Activated naive CD8-positive, alpha-beta T cell treated with anti-CD3 and anti-CD28 coated beads for 36 hours (primary cell): ENCODE measurements around the gene GRK2. TPM values are rescaled to one million over a fixed set of nuclear protein-coding genes. Genes with fewer than 3 reads are reported as not detected.
A peak's percentile ranks its signal among the peaks of the same experiment; 100 is the strongest.

Source experiments
- DNase-seq: peaks from one replicate; pipeline ENCODE4 v3.0.0; 2021
- H3K27ac Mint-ChIP-seq: one replicate; pipeline ENCODE4 v1.8.0; 2022; ENCODE audit warnings: mild to moderate bottlenecking, moderate library complexity, mixed read lengths
- H3K27me3 Mint-ChIP-seq: one replicate; pipeline ENCODE4 v1.8.0; 2022; ENCODE audit warnings: mild to moderate bottlenecking, mixed read lengths
- H3K36me3 Mint-ChIP-seq: one replicate; pipeline ENCODE4 v1.8.0; 2021; ENCODE audit warnings: mild to moderate bottlenecking, mixed read lengths
- H3K4me1 Mint-ChIP-seq: one replicate; pipeline ENCODE4 v1.8.0; 2021; ENCODE audit warnings: mixed read lengths
- H3K4me3 Mint-ChIP-seq: one replicate; pipeline ENCODE4 v1.8.0; 2022; ENCODE audit warnings: mild to moderate bottlenecking, moderate library complexity, mixed read lengths
- H3K9me3 Mint-ChIP-seq: one replicate; pipeline ENCODE4 v1.8.0; 2022; ENCODE audit warnings: mixed read lengths
- total RNA-seq, 2 experiments: library from RNA; stranded (reverse); gene quantifications; one replicate each; pipeline ENCODE4 v1.2.3, GENCODE V29; 2021

Gene GRK2
- total RNA-seq, 2 experiments from 2014 or later = 211 to 219 TPM

- Mint-ChIP-seq H3K27ac (peak overlapping the region; percentile 91), H3K9me3 (no peaks in the 10 kb centered on the region), H3K4me1 (peaks cover 44% of the 10 kb centered on the region), H3K27me3 (no peaks in the 10 kb centered on the region), H3K4me3 (peak overlapping the region; percentile 95), H3K36me3 (peaks cover 47% of the 10 kb centered on the region)
- no peak for DNase-seq
These were observed 23.6 kb downstream of the GRK2 start for GRCh38 chr11:67289651-67290479.

DNA sequence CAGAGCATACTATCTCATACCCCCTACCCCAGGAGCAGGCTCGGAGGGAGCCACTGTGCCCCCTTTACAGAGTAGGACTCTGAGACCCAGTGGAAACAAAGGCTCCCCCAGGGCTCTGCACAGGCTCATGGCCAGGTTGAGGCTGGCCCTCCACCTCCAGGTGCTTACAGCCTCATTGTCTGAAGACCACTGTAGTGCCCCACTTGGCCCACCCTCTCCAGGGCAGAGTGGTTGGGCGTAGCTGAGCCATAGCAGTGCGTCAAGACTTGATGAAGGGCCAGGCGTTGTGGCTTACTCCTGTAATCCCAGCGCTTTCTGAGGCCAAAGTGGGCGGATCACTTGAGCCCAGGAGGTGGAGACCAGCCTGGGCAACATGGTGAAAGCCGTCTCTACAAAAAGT is 24.5 kb downstream of the GRK2 start:
- no peak overlapping the region for H3K27ac Mint-ChIP-seq
- H3K9me3 Mint-ChIP-seq = peaks cover 2% of the 10 kb centered on the region
- H3K4me1 Mint-ChIP-seq = peaks cover 42% of the 10 kb centered on the region
- DNase-seq = no peak
- H3K27me3 Mint-ChIP-seq = no peaks in the 10 kb centered on the region
- peaks cover 56% of the 10 kb centered on the region for H3K36me3 Mint-ChIP-seq
- no peak overlapping the region for H3K4me3 Mint-ChIP-seq

GRCh38 chr11:67291481-67292381 is 25.5 kb downstream of the GRK2 start:
- Mint-ChIP-seq H3K27ac (no peak overlapping the region), H3K9me3 (peaks cover 9% of the 10 kb centered on the region), H3K4me1 (peaks cover 37% of the 10 kb centered on the region), H3K4me3 (no peak overlapping the region), H3K36me3 (peaks cover 65% of the 10 kb centered on the region), H3K27me3 (no peaks in the 10 kb centered on the region)
- DNase-seq = no peak

DNA sequence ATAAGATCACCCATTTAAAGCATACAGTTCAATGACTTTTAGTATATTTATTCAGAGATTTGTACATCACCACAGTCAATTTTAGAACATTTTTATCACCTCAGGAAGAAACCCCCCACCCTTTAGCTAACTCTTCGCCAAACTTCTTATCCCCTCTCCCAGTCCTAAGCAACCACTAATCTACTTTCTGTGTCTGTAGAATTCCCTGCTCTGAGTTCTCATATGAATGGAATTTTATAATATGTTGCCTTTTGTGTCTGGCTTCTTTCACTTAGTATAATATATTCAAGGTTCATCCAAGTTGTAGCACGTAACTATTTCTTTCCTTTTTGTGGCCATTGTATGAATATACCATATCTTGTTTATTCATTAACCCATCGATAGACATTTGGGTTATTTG is 26.4 kb downstream of the GRK2 start:
- peaks cover 12% of the 10 kb centered on the region for H3K9me3 Mint-ChIP-seq

DNA sequence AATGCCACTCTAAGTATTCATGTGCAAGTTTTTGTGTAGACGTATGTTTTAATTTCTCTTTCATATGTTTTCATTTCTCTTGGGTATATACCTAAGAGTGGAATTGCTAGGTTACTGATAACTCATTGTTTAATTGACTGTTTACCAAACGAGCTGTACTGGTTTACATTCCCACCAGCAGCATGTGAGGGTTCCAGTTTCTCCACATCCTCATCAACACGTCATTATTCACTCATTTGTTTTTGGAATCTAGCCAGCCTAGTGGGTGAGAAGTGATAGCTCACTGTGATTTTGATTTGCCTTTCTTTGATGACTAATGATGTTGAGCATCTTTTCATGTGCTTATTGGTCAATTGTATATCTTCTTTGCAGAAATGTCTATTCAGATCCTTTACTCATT is 26.8 kb downstream of the GRK2 start:
- Mint-ChIP-seq H3K4me1 (peaks cover 23% of the 10 kb centered on the region), H3K27ac (peak overlapping the region; percentile 49), H3K4me3 (no peak overlapping the region)

More for the DNA sequence above, 26.4 kb downstream of the GRK2 start:
- H3K27me3 Mint-ChIP-seq = no peaks in the 10 kb centered on the region
- peaks cover 27% of the 10 kb centered on the region for H3K4me1 Mint-ChIP-seq
- H3K36me3 Mint-ChIP-seq = peaks cover 65% of the 10 kb centered on the region
- H3K4me3 Mint-ChIP-seq = no peak overlapping the region
- H3K27ac Mint-ChIP-seq = peak overlapping the region; percentile 49
- no peak for DNase-seq

DNA sequence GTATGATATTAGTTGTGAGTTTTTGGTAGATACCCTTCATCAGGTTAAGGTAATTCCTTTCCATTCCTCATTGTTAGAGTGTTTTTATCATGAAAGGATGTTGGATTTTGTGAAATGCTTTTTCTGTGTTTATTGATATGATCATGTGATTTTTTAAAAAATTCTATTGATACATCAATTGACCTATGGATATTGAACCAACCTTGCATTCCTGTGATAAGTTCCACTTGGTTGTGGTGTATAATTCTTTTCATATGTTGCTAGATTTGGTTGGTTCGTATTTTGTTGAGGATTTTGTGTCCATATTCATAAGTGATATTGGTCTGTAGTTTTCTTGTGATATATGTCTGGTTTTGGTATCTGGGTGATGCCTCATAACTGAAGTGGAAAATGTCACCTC is 29.6 kb downstream of the GRK2 start:
- Mint-ChIP-seq H3K9me3 (peaks cover 12% of the 10 kb centered on the region), H3K4me1 (peaks cover 25% of the 10 kb centered on the region), H3K27me3 (no peaks in the 10 kb centered on the region), H3K36me3 (peaks cover 60% of the 10 kb centered on the region), H3K27ac (no peak overlapping the region), H3K4me3 (no peak overlapping the region)
- DNase-seq = no peak

More for the DNA sequence above, 26.8 kb downstream of the GRK2 start:
- no peak for DNase-seq
- peaks cover 66% of the 10 kb centered on the region for H3K36me3 Mint-ChIP-seq
- H3K27me3 Mint-ChIP-seq = no peaks in the 10 kb centered on the region
- H3K9me3 Mint-ChIP-seq = peaks cover 12% of the 10 kb centered on the region

- Mint-ChIP-seq H3K27me3 (no peaks in the 10 kb centered on the region), H3K9me3 (peaks cover 12% of the 10 kb centered on the region), H3K4me1 (peaks cover 10% of the 10 kb centered on the region), H3K4me3 (peak overlapping the region; percentile 37), H3K27ac (peak overlapping the region; percentile 3), H3K36me3 (peaks cover 42% of the 10 kb centered on the region)
- DNase-seq = no peak
These were observed 32.5 kb downstream of the GRK2 start for GRCh38 chr11:67298786-67299185.

DNA sequence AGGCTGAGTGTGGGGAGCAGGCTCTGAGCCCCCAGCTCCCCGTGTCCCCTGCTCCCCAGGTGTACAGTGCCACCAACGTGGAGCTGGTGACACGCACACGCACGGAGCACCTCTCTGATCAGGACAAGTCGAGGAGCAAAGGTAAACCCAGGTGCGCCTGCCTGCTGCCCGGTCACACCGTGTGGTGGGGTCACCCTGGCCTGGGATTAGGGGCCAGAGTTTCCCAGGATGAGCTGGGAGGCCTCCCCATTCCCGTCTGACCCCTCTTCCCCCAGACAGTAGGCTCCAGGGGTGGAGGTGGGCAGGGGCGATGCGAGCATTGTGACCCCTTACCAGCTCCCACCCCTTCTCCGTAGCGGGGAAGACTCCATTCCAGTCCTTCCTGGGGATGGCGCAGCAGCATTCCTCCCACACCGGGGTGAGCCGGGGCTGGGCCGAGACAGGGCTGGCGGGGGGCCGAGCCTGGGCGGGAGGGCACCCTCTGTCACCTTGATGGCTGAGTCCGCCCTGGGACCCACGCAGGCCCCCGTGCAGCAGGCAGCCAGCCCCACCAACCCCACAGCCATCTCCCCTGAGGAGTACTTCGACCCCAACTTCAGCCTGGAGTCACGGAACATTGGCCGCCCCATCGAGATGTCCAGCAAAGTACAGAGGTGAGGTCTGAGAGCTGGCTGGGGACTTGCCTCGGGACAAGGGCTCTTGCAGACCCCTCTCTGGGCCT is 33.4 kb downstream of the GRK2 start:
- DNase-seq = no peak
- Mint-ChIP-seq H3K9me3 (peaks cover 12% of the 10 kb centered on the region), H3K27ac (no peak overlapping the region), H3K36me3 (peaks cover 35% of the 10 kb centered on the region), H3K4me3 (no peak overlapping the region), H3K27me3 (no peaks in the 10 kb centered on the region), H3K4me1 (peaks cover 7% of the 10 kb centered on the region)

DNA sequence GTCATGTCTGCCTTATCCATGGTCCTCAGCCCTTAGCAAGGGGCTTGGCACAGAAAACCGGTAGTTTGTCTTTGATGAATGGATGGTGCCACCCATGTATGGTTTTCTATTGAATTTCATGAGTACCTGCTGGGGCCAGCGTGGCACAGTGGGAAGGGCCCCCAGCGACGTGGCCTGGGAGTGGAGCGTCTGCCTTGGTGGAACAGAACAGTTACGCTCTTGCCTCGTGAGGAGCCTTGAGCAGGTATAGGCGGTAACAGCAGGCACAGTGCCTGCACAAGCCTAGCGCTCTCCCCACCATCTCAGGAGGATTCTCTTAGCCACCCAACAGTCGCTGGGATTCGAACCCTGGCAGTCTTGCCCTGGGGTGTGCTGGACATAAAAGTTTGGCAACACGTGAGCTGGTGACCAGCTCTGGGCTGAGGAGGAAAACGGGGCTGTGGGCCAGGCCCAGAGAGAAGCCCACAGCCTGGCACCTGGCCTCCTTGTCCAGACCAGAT is 34.0 kb downstream of the GRK2 start:
- peaks cover 7% of the 10 kb centered on the region for H3K4me1 Mint-ChIP-seq
- H3K27ac Mint-ChIP-seq = no peak overlapping the region
- H3K9me3 Mint-ChIP-seq = peaks cover 12% of the 10 kb centered on the region
- no peaks in the 10 kb centered on the region for H3K27me3 Mint-ChIP-seq
- peaks cover 28% of the 10 kb centered on the region for H3K36me3 Mint-ChIP-seq
- H3K4me3 Mint-ChIP-seq = no peak overlapping the region
- no peak for DNase-seq

DNA sequence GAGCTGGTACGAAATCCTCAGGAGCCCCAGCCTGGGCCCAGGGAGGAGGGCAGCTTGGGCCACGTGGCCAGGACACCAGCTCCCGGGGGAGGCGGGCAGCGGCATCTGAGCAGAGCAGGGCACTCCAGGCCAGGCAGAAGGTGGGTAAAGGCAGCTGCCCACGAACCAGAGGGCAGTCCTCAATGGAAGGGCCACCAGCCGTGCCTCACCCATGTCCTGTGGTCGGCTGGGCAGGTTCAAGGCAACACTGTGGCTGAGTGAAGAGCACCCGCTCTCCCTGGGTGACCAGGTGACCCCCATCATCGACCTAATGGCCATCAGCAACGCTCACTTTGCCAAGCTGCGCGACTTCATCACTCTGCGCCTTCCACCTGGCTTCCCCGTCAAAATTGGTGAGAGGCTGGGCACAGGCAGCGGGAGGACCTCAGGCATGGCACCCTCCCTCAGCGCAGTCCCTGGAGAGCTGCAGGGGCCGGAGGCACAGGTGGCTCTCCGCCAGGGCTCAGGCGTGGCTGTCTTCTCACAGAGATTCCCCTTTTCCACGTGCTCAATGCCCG is 34.6 kb downstream of the GRK2 start:
- Mint-ChIP-seq H3K4me3 (no peak overlapping the region), H3K4me1 (peaks cover 7% of the 10 kb centered on the region), H3K27ac (no peak overlapping the region), H3K36me3 (peaks cover 24% of the 10 kb centered on the region), H3K27me3 (no peaks in the 10 kb centered on the region), H3K9me3 (peaks cover 10% of the 10 kb centered on the region)
- DNase-seq = no peak

DNA sequence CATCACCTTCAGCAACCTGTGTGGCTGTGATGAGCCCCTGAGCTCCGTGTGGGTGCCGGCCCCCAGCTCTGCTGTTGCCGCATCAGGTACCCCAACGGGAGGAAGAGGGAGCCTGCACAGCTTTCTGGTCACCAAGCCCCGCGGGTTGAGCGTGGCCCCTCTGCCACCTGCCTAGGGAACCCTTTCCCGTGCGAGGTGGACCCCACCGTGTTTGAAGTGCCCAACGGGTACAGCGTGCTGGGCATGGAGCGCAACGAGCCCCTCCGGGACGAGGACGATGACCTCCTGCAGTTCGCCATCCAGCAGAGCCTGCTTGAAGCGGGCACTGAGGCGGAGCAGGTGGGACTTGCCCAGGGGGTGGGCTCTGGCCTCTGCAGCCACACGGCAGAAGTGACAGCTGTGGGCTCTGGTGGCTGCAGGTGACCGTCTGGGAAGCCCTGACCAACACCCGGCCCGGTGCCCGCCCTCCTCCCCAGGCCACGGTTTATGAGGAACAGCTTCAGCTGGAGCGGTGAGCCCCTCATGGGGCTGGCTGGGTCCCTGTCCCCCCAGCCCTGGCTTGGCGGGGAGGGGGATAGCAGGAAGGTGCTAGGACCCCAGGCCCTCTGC is 35.1 kb downstream of the GRK2 start:
- no peak overlapping the region for H3K27ac Mint-ChIP-seq
- peaks cover 4% of the 10 kb centered on the region for H3K9me3 Mint-ChIP-seq
- no peaks in the 10 kb centered on the region for H3K27me3 Mint-ChIP-seq
- H3K36me3 Mint-ChIP-seq = peaks cover 18% of the 10 kb centered on the region
- no peak for DNase-seq
- no peak overlapping the region for H3K4me3 Mint-ChIP-seq
- peaks cover 7% of the 10 kb centered on the region for H3K4me1 Mint-ChIP-seq

DNA sequence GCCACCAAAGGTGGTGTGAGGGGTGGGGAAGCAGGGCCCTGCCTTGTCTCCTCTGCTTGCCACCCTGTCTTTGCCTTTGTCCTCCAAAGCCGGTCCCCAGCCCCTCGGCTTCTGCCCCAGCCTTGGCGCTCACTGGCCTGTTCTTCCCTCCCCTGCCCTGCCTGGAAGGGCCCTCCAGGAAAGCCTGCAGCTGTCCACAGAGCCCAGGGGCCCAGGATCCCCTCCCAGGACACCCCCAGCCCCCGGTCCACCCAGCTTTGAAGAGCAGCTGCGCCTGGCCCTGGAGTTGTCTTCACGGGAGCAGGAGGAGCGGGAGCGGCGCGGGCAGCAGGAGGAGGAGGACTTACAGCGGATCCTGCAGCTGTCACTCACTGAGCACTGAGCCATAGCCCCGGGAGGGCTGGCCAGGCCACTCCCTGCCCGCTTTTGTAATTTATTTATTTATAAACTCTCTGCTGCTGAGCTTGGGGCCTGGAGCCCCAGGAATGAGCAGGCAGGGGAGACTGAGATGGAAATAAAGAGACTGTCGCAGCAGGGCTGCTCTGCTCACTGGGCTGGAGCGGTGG is 35.8 kb downstream of the GRK2 start:
- Mint-ChIP-seq H3K27ac (no peak overlapping the region), H3K4me1 (peaks cover 7% of the 10 kb centered on the region), H3K9me3 (no peaks in the 10 kb centered on the region), H3K4me3 (peak overlapping the region; percentile 37), H3K27me3 (no peaks in the 10 kb centered on the region), H3K36me3 (peaks cover 12% of the 10 kb centered on the region)
- DNase-seq = no peak

DNA sequence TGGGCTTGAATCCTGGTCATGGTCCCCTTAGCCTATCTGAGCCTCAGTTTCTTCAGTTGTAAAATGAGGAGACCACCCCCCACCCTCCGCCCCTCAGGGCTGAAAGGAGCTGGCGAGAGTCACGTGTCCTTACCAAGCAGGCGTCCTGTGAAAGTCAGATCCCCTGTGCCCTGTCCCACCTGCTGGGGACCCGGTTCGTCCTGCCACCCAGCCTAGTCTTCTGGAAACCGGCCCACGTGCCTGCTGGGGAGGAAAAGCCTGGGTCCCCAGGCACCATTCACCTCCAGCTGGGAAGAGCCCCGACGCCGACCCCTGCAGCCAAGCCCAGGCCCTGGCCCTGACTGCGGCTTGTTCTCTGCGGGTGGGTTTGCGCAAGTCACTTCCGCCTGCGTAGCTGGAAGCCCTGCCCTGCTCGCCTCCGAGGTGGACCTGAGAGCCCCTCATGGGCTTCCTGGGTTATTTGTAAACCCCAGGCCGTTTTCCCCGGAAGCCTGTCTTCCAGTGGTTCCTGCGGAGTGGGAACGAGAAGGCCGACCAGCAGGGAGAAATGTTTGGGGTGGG is 36.4 kb downstream of the GRK2 start:
- Mint-ChIP-seq H3K4me3 (peak overlapping the region; percentile 48), H3K9me3 (no peaks in the 10 kb centered on the region), H3K27ac (no peak overlapping the region), H3K36me3 (peaks cover 7% of the 10 kb centered on the region), H3K4me1 (peaks cover 7% of the 10 kb centered on the region), H3K27me3 (no peaks in the 10 kb centered on the region)
- no peak for DNase-seq
